ENCODE results near the gene VAV3. TPM values are rescaled to one million over a fixed set of nuclear protein-coding genes. Genes with fewer than 3 reads are reported as not detected.
"Not testable (repeated sequence)": the region's sequence is repeated elsewhere in the genome, so short reads cannot be mapped to it uniquely, and the experiment has no call there.

VAV3 gene
- total RNA-seq, 1 donor from 2014 or later = 1.9 TPM

DNA sequence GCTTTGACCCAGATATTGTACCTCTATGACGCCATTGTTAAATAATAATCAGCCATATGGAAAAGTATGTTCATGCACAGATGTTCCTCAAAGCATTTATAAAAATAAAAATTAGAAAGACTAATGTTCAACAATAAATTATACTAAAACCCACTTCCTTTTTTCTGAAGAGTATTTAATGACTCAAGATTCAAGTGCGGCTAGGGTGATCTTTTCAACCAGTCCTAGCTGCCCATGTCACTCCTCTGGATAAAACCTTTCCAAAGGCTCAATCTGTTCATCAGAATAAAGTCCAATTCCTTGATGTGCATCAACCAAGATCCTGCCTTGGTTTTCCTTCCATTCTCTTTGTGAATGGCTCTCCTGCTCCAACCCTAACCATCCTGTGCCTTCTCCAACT, 292.0 kb downstream of the VAV3 start:
- intact Hi-C loops (cut with DNase I) = no loop called here
- no peak for DNase-seq (ENCODE audit: low spot score)

DNA sequence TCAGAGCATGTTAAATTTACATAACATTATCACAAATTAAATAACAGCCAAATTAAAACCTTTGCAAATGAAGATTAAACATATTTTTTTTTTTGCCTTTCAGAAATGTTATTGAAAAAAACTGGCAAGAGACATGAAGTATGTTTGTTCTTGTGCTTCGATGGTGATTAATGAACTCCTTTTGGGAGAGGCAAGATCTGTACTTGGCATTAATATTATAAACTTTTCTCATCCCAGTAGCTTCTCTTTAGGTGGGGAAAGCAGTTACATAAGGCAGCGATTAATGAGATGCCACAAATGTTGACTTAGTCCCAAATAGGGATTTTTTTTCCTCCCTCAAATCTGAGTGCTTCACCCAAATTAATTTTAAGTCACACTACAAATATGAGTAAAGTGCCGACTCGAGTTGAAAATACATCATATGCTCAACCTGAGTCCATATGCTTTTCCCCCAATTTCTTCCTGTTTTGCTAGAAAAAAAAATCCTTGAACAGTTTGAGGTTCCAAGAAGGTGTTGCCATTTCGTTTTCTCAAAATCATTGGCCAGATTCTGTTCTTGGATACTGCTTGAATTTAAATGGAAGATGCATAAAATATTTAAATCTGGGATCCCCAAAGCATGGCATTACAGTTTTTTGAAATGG, 294.5 kb downstream of the VAV3 start:
- DNase-seq (ENCODE audit: low spot score) = no peak

DNA sequence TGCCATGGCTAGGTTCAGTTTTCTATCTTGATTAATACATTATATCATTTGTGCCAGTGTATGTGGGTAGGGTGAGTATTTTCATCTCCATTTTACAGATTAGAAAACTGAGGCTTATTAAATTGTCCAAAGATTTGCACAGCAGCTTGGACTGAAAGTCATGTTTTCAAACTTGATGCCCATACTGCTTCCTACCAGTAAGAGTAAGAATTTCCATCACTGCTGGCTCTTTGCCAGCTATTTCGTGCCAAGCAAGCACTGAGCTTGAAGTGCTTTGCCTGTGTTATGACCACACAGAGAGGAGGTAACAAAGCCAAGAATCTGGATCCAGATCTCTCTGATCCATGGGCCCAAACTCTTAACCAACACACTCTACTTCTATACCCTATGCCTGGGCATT, 295.0 kb downstream of the VAV3 start:
- no peak for DNase-seq (ENCODE audit: low spot score)
- intact Hi-C loops (cut with DNase I) = no loop called here

More for the DNA sequence above, 294.5 kb downstream of the VAV3 start:
- intact Hi-C loops (cut with DNase I) = no loop called here

- intact Hi-C loops (cut with DNase I) = no loop called here
- DNase-seq (ENCODE audit: low spot score) = no peak
These were observed 296.2 kb downstream of the VAV3 start for GRCh38 chr1:107668762-107669161.

GRCh38 chr1:107666493-107666892, 298.5 kb downstream of the VAV3 start:
- no peak for DNase-seq (ENCODE audit: low spot score)
- intact Hi-C loops (cut with DNase I) = no loop called here

- DNase-seq (ENCODE audit: low spot score) = no peak
- intact Hi-C loops (cut with DNase I) = no loop called here
These were observed 299.7 kb downstream of the VAV3 start for GRCh38 chr1:107664982-107665925.

DNA sequence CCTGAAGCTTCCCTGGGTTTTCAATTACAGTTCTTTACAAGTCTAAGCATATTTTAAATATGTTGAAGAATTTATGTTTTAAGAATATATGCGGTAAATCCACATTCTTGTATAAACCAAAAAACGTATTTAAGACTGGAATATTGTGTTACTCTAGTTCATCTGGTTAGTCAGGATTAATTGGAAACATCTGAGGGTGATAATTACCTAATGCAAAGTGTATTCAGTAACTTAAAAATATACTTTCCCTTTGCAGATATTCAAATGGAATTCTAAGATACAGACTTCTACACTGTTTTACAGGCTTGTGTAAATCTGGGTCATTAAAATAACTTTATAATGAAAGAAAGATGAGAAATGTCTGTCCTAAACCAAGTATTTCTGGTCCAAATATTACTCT, 302.0 kb downstream of the VAV3 start:
- intact Hi-C loops (cut with DNase I) = no loop called here

GRCh38 chr1:107661158-107661557, 303.8 kb downstream of the VAV3 start:
- intact Hi-C loops (cut with DNase I) = no loop called here
- DNase-seq (ENCODE audit: low spot score) = no peak

More for the DNA sequence above, 302.0 kb downstream of the VAV3 start:
- no peak for DNase-seq (ENCODE audit: low spot score)

- intact Hi-C loops (cut with DNase I) = no loop called here
These were observed 305.0 kb downstream of the VAV3 start for GRCh38 chr1:107659961-107660360.

DNA sequence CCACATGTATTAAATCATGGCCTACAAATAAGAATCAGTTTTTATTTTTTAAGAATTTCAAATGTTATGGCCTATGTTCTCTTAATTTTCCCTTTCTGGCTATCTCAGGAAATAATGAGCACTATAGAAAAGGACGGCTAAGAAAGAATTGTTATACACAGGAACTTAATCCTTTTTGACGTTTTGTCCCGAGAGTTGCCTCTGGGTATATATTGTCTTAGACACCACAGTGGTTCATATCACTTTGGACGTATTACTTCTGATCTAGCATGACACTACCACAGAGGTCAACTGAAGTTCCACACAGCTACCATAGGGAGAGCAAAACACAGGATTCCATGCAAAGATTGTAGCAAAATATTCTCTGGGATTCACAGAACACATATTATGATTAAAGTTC, 307.6 kb downstream of the VAV3 start:
- DNase-seq (ENCODE audit: low spot score) = no peak
- intact Hi-C loops (cut with DNase I) = no loop called here

More at GRCh38 chr1:107659961-107660360, 305.0 kb downstream of the VAV3 start:
- no peak for DNase-seq (ENCODE audit: low spot score)

DNA sequence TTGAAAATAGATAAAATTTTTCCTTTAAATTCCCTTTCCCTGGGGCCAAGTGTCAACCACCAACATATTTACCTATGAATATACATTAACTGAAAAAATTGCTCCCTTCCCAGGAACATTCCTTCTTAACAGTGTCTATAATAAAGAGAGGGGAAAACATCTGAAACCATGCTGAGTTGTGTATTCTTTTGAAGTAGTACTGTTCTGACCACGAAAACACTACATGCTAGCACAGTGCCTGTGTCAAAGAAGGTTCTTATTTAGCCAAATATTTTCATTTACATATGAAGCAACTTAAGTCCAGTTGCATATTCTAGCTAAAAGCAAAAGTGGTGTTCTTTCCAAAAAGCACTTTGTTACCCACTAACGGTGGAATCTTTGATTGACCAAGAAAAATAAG, 311.2 kb downstream of the VAV3 start:
- intact Hi-C loops (cut with DNase I) = no loop called here

GRCh38 chr1:107653005-107653404, 312.0 kb downstream of the VAV3 start:
- no peak for DNase-seq (ENCODE audit: low spot score)
- intact Hi-C loops (cut with DNase I) = no loop called here

More for the DNA sequence above, 311.2 kb downstream of the VAV3 start:
- no peak for DNase-seq (ENCODE audit: low spot score)

GRCh38 chr1:107650825-107651224, 314.2 kb downstream of the VAV3 start:
- intact Hi-C loops (cut with DNase I); DNase-seq (ENCODE audit: low spot score): not testable (repeated sequence)

DNA sequence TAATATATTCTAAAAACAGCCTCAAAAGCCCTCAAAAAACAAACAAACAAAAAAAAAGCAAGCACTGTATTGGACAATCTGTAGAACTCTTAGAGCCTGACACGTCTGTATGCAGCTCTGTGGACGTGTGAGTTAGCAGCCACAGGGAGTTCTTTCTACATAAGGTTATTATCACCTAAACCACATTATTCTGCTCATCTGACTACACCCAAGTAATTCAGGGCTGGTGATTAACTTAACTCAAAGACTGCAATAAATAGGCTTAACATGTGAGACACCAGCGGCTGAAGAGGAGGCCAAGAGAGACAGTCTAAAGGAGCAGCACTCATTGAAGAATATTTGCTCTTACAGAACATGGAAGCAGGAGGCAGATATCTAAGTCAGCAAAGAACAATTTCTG, 316.0 kb downstream of the VAV3 start:
- intact Hi-C loops (cut with DNase I) = no loop called here
- DNase-seq (ENCODE audit: low spot score) = no peak

GRCh38 chr1:107648071-107648470, 316.9 kb downstream of the VAV3 start:
- DNase-seq (ENCODE audit: low spot score) = no peak
- intact Hi-C loops (cut with DNase I) = no loop called here

DNA sequence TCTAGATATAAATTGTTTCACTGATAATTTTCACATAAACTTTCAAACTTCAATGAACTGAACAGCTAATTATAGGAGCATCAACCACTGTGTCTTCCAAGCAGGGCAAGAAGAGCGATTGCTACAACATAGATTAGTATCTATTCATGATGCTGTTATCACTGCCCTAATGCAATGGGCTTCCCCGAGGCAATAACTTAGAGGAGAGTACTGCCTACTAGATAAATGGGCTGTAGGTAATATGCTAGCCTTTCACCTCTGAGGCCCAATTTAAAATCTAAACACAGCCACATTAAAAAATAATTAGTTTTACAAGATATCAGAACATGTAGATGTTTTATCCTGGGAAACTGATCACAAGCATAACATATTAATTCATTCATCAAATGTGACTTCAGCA, 318.0 kb downstream of the VAV3 start:
- no peak for DNase-seq (ENCODE audit: low spot score)
- intact Hi-C loops (cut with DNase I) = no loop called here

- no peak for DNase-seq (ENCODE audit: low spot score)
- intact Hi-C loops (cut with DNase I) = no loop called here
These were observed 321.2 kb downstream of the VAV3 start for GRCh38 chr1:107643766-107644165.

DNA sequence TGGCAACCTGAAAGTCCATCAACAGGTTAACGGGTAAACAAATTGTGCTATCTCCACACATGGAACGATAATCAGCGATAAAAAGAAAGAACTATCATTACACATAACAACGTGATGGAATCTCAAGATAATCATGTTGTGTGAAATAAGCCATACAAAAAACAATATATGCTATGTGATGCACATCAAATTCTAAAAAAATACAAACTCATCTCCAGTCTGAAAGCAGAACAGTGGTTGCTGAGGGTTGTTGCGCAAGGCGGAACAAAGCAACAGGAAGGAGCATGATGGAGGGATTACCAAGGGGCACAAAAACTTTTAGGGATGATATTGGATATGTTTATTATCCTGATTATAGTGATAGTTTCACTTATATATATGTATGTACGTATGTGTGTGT, 324.8 kb downstream of the VAV3 start:
- intact Hi-C loops (cut with DNase I) = no loop called here
- no peak for DNase-seq (ENCODE audit: low spot score)

GRCh38 chr1:107637101-107637500, 327.9 kb downstream of the VAV3 start:
- DNase-seq (ENCODE audit: low spot score) = no peak
- intact Hi-C loops (cut with DNase I) = no loop called here

- intact Hi-C loops (cut with DNase I) = no loop called here
- no peak for DNase-seq (ENCODE audit: low spot score)
These were observed 331.4 kb downstream of the VAV3 start for GRCh38 chr1:107633596-107633995.
